HG03457 (cell line): ENCODE measurements around the gene CDT1.

Source experiments
- ATAC-seq: cut with Tn5 transposase; IDR thresholded peaks from one replicate; pipeline ENCODE4 v1.9.1; 2021; ENCODE audit warnings: moderate number of reproducible peaks; ENCODE audit not compliant: unreplicated experiment

CDT1 gene

GRCh38 chr16:88803264-88803987, at the start of gene CDT1:
CDT1 (plus strand) TSS chr16:88803789; CDS start chr16:88803832, 43 bp downstream.
- ATAC-seq: no peak

DNA sequence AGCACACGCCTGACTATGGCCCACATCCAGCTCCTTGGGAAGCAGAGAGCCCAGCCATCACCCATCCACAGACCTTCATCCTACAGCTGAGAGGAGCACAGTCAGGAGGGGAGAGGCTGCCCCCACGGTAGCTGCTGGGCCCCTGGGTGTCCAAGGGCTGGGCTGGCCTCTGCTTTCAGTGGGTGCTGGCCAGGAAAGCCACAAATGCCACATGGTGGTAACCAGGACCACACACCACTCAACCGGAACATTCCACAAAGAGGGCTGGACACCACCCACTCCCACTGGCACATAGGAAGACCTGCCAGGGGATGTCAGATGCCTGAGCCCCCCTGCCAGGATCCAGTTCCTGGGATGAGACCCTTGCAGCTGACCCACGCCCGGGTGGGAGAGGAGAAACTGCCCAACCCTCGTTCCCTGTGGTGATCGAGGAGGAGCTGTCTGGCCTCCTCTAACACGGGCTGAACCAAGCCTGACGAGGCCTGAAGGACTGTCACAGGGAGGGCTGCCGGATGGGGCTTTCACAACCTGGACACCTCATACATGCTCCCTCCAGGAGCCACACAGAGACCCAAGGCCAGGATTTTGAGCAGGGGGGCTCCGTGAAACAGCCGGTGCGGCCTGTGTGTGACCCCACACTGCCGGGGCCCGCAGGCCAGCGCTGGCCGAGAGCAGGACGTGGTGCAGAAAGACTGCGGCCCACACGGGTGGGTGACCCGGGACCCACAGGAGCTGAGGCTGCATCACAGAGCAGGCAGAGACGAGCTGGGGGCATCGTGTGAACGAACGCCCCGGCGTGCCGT, 49.3 kb upstream of the CDT1 start:
- no peak for ATAC-seq

- ATAC-seq: no peak
These were observed 48.5 kb upstream of the CDT1 start for GRCh38 chr16:88754912-88755744.

GRCh38 chr16:88755745-88756443, 47.7 kb upstream of the CDT1 start:
- no peak for ATAC-seq

GRCh38 chr16:88758227-88758943, 45.2 kb upstream of the CDT1 start:
- no peak for ATAC-seq

GRCh38 chr16:88758944-88759244, 44.7 kb upstream of the CDT1 start:
- no peak for ATAC-seq

- ATAC-seq: no peak
These were observed 44.2 kb upstream of the CDT1 start for GRCh38 chr16:88759245-88759975.

DNA sequence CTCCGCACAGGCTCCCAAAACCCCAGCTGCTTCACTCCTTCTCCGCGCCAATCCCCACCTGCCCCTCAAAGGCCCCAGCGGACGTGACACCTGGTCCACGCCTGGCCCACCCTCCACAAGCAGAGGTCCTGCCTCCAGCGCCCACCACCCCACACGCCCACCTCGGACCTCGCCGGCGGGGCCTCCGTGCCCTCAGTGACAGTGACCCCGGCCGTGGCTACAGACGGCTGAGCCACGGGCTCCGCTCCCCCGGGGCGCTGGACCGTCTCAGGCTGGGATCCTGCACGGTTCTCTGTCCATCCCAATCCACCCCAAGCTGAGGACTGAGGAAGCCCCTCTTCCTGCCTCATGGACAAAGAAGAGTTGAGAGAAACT, 43.6 kb upstream of the CDT1 start:
- ATAC-seq: no peak

DNA sequence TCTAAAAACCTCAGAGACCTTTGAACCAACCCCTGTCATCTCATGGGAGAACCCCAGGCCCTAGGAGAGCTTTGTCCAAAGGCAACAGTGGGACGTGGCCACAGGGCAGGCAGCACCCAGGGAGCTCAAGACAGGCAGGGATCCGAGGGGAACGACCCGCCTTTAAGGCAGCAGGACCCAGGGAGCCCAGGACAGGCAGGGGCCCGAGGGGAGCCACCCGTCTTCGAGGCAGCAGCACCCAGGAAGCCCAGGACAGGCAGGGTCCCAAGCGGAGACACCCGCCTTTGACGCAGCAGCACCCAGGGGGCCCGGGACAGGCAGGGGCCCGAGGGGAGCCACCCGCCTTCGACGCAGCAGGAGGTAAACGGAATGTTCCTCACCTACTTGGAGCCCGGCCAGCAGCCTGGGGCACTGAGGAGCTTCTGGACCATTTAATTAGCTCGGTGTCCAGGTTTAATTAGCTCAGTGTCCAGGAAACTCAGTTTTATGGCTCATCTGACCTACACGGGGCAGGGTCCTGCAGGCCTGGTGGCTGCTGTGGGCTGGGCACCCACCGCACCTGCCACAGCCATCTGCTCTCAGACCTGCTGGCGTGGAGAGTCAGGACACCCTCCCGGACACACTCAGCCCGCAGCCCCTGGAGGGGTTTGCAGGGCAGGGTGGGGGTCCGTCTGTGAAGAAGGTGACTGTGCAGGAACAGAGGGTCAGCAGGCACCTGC, 43.0 kb upstream of the CDT1 start:
- ATAC-seq: no peak

DNA sequence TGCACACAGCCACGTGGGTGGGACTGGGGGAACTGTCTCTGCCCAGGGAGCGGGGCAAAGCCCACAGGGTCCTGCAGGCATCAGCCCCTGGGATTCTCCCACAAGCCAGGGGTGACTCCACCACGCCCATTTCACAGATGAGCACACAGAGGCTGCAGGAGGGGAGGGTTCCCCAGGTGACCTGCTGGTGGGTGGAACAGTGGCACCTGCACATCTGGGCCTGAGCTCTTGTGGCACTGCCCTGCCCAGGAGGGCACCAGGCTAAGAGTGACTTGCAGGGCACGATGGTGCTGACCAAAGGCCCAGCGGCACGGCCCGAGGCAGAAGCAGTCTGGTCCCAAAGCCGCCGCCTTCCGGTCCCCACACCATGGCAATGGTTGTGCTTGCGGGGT, 42.5 kb upstream of the CDT1 start:
- no peak for ATAC-seq

DNA sequence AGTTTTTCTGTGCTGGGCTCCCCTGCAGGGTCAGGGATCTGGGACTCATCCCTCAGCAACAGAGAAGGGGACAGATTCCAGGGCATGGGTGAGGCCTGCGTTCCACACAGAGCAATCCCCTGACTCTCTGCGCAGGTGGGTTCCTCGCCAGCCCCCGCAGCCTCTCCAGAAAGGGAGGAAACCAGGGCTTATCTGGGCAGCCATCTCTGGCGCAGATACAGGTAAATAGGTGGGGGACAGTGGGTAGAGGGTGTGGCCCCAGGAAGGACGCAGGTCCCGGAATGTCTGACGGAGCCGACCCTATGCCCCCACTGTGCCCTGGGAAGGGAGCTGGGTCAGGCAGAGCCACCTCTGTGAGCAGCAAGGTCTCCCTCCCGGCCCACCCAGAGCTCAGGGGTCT, 41.8 kb upstream of the CDT1 start:
- ATAC-seq: no peak

- no peak for ATAC-seq
These were observed 41.2 kb upstream of the CDT1 start for GRCh38 chr16:88762258-88762870.

DNA sequence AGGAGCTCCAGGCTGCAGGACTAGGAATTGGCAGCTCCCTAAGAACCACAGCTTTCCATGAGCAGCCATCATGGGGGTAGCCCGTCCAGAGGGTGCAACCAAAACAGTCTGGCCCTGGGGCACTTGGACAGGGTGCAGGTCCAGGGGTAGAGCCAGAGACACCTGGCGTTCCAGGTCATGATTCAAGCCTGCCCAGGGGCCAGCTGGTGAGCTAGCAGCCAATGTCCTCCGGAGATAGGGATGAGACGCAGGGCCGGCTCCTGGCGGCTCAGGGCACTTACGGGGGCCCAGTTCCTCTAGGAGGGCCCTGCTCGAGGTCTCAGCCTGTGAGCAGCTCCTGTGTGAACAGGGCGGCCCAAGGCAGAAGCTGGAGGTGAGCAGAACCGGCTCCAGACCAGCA, 40.6 kb upstream of the CDT1 start:
- no peak for ATAC-seq

GRCh38 chr16:88763502-88764053, 40.0 kb upstream of the CDT1 start:
- ATAC-seq: no peak

DNA sequence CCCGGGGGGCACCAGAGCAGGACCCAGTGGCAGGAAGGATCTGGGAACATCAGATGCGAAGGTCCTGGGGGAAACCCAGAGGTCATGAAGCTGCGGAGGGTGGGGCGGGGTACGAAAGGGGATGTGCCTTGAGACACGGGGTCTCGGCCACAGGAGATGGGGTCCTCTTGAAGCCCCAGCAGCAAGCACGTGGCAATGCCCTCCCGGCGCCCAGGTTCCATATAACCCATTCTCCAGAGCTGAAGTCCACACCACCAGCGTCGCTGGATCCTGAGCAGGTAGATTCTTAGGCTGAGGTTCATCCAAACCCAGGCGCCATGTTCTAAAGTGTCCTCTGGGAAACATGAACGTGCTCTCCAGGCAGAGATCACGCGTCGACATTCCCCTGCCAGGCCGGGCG, 39.5 kb upstream of the CDT1 start:
- no peak for ATAC-seq

GRCh38 chr16:88764913-88765349, 38.7 kb upstream of the CDT1 start:
- no peak for ATAC-seq

DNA sequence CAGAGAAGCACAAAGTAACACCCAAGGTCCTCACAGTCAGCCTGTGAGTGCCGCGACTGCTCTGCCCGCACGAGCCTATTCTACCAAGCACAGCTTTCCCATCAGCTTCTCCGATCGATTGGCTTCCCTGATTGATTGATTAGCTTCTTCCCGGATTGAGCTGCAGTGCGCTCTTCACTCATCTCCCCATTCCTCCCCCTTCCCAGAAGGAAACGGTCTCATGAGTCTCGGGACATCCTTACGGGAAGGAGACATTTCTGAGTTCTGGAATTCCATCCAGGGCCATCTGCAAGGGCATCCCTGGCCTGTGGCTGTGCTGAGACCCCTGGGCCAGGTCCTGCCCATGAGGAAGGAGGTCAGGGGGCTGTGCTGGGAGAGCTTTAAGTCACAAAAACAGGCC, 36.6 kb upstream of the CDT1 start:
- ATAC-seq: no peak

GRCh38 chr16:88767546-88768070, 36.0 kb upstream of the CDT1 start:
- no peak for ATAC-seq
